Stimulated activated CD8-positive, alpha-beta memory T cell treated with anti-CD3 and anti-CD28 coated beads, Interleukin-12 subunit alpha, Interleukin-12 subunit beta, amount 100 ng/mL, for 1 hour (primary cell): ENCODE results near the gene GAREM1.

Experiments
- DNase-seq: peaks from one replicate; pipeline ENCODE4 v3.0.0-alpha.2; 2020; ENCODE audit warnings: low read depth

The GAREM1 gene

GRCh38 chr18:32290810-32291209, 179.9 kb downstream of the GAREM1 start:
- DNase-seq = no peak

GRCh38 chr18:32289483-32290075, 181.1 kb downstream of the GAREM1 start:
- no peak for DNase-seq

- DNase-seq = no peak
Measured at GRCh38 chr18:32287873-32288272, 182.8 kb downstream of the GAREM1 start.

- DNase-seq = no peak
Measured at GRCh38 chr18:32287249-32287648, 183.4 kb downstream of the GAREM1 start.

- DNase-seq = no peak
Measured at GRCh38 chr18:32286749-32287148, 183.9 kb downstream of the GAREM1 start.

- no peak for DNase-seq
Measured at GRCh38 chr18:32284284-32284683, 186.4 kb downstream of the GAREM1 start.

GRCh38 chr18:32280911-32281310, 189.8 kb downstream of the GAREM1 start:
- no peak for DNase-seq

GRCh38 chr18:32280188-32280783, 190.4 kb downstream of the GAREM1 start:
- DNase-seq = no peak

GRCh38 chr18:32278177-32278799, 192.4 kb downstream of the GAREM1 start:
- DNase-seq = no peak

GRCh38 chr18:32277549-32277948, 193.1 kb downstream of the GAREM1 start:
- DNase-seq = no peak

GRCh38 chr18:32276906-32277305, 193.8 kb downstream of the GAREM1 start:
- no peak for DNase-seq

- no peak for DNase-seq
Measured at GRCh38 chr18:32276256-32276655, 194.4 kb downstream of the GAREM1 start.

- no peak for DNase-seq
Measured at GRCh38 chr18:32275221-32275620, 195.5 kb downstream of the GAREM1 start.

GRCh38 chr18:32274307-32274706, 196.4 kb downstream of the GAREM1 start:
- no peak for DNase-seq

GRCh38 chr18:32271672-32272208, 198.9 kb downstream of the GAREM1 start:
- DNase-seq = no peak

GRCh38 chr18:32270341-32270740, 200.3 kb downstream of the GAREM1 start:
- no peak for DNase-seq

GRCh38 chr18:32267463-32267862, 203.2 kb downstream of the GAREM1 start:
- no peak for DNase-seq

GRCh38 chr18:32264401-32264800, 206.3 kb downstream of the GAREM1 start:
- DNase-seq = no peak

- DNase-seq = no peak
Measured at GRCh38 chr18:32262092-32262491, 208.6 kb downstream of the GAREM1 start.

GRCh38 chr18:32261003-32261402, 209.7 kb downstream of the GAREM1 start:
- no peak for DNase-seq

- no peak for DNase-seq
Measured at GRCh38 chr18:32259553-32259952, 211.1 kb downstream of the GAREM1 start.

- no peak for DNase-seq
Measured at GRCh38 chr18:32258558-32259204, 212.0 kb downstream of the GAREM1 start.

- DNase-seq = no peak
Measured at GRCh38 chr18:32258148-32258547, 212.5 kb downstream of the GAREM1 start.
